CD4-positive, alpha-beta memory T cell (primary cell): ENCODE measurements around the gene PNLIP. TPM values are rescaled to one million over a fixed set of nuclear protein-coding genes. Genes with fewer than 3 reads are reported as not detected.

Source experiments
- CTCF ChIA-PET: fragments of 350-600 bp; sonication (Branson Sonifier 250); formaldehyde crosslinking; loops from one replicate; lab custom pipeline; 2021; ENCODE audit warnings: inconsistent platforms; ENCODE audit not compliant: partially characterized antibody; lab: Charles Lee
- POLR2A ChIA-PET: fragments of 350-600 bp; sonication (Branson Sonifier 250); formaldehyde crosslinking; loops from one replicate; lab custom pipeline; 2021; ENCODE audit not compliant: partially characterized antibody; lab: Charles Lee
- DNase-seq, 5 donors: peaks; one replicate each; pipeline versions ENCODE4 v3.0.0 to v3.0.0-alpha.2; 2020 to 2022; ENCODE audit warnings: mixed read lengths in 1 of 5
- H3K27ac ChIP-seq: one replicate; pipeline ENCODE4 v1.7.0; 2013; ENCODE audit warnings: low read depth, low read length
- H3K27me3 ChIP-seq: 2 replicates; pipeline ENCODE4 v1.7.0; 2013; ENCODE audit warnings: mild to moderate bottlenecking, low read length, moderate library complexity; ENCODE audit not compliant: insufficient read depth
- H3K36me3 ChIP-seq: 2 replicates; pipeline ENCODE4 v1.7.0; 2013; ENCODE audit warnings: mild to moderate bottlenecking, low read length, moderate library complexity; ENCODE audit not compliant: insufficient read depth
- H3K4me1 ChIP-seq: 2 replicates; pipeline ENCODE4 v1.7.0; 2013; ENCODE audit warnings: mild to moderate bottlenecking, low read length, moderate library complexity; ENCODE audit not compliant: insufficient read depth
- H3K4me3 ChIP-seq, 2 donors: one replicate each; pipeline ENCODE4 v1.7.0; 2013; ENCODE audit warnings: low read length in 2 of 2, mild to moderate bottlenecking in 1 of 2
- H3K9me3 ChIP-seq, 2 donors: one replicate each; pipeline ENCODE4 v1.7.0; 2013; ENCODE audit warnings: low read length in 2 of 2, control low read depth in 1 of 2; ENCODE audit not compliant: control insufficient read depth in 1 of 2
- H3K27ac Mint-ChIP-seq, 7 donors: one replicate each; pipeline ENCODE4 v1.8.0; 2020 to 2021; ENCODE audit warnings: mixed read lengths in 7 of 7, mild to moderate bottlenecking in 6 of 7, inconsistent platforms in 3 of 7, moderate library complexity in 3 of 7
- H3K27me3 Mint-ChIP-seq, 2 donors: one replicate each; pipeline ENCODE4 v1.8.0; 2020 to 2021; ENCODE audit warnings: mixed read lengths in 2 of 2
- H3K36me3 Mint-ChIP-seq, 2 donors: one replicate each; pipeline ENCODE4 v1.8.0; 2020 to 2021; ENCODE audit warnings: mixed read lengths in 2 of 2, inconsistent platforms in 1 of 2, mild to moderate bottlenecking in 1 of 2
- H3K4me1 Mint-ChIP-seq, 4 donors: one replicate each; pipeline ENCODE4 v1.8.0; 2020 to 2021; ENCODE audit warnings: mixed read lengths in 4 of 4, mild to moderate bottlenecking in 1 of 4
- H3K4me3 Mint-ChIP-seq, 8 donors: one replicate each; pipeline ENCODE4 v1.8.0; 2020 to 2021; ENCODE audit warnings: mixed read lengths in 8 of 8, mild to moderate bottlenecking in 7 of 8, moderate library complexity in 6 of 8, inconsistent platforms in 3 of 8
- H3K9me3 Mint-ChIP-seq, 8 donors: one replicate each; pipeline ENCODE4 v1.8.0; 2020 to 2021; ENCODE audit warnings: mixed read lengths in 8 of 8, mild to moderate bottlenecking in 5 of 8, inconsistent platforms in 3 of 8, moderate library complexity in 1 of 8
- intact Hi-C: fragments of 100-400 bp; cut with micrococcal nuclease; formaldehyde crosslinking; loops from one replicate; pipeline ENCODE4 v1.15.1; 2023
- polyA plus RNA-seq, 2 donors: library from polyadenylated mRNA; unstranded; fragments of 300-500 nt; fragmentation: Illumina TruSeq; gene quantifications; one replicate each; pipeline ENCODE4 v1.2.3, GENCODE V29; 2021
- total RNA-seq, 2 experiments: library from RNA; stranded (reverse); gene quantifications; one replicate each; pipeline ENCODE4 v1.2.3, GENCODE V29; 2021

PNLIP gene
- total and polyA plus RNA-seq, 4 experiments from 2014 or later = not detected

- H3K36me3 ChIP-seq = no peaks in the 10 kb centered on the region
- H3K9me3 ChIP-seq = no peaks in the 10 kb centered on the region
- Mint-ChIP-seq H3K27ac (no peak overlapping the region), H3K27me3 (peaks cover 0 to 2% of the 10 kb centered on the region in 2 donors), H3K4me3 (no peak overlapping the region), H3K36me3 (no peaks in the 10 kb centered on the region), H3K4me1 (no peaks in the 10 kb centered on the region), H3K9me3 (peaks cover 0 to 1% (median 0%) of the 10 kb centered on the region in 8 donors)
- ChIA-PET CTCF (no interaction called here), POLR2A (no interaction called here)
- H3K4me3 ChIP-seq = no peak overlapping the region
- H3K27me3 ChIP-seq = no peaks in the 10 kb centered on the region
- no peak for DNase-seq
- H3K27ac ChIP-seq = no peak overlapping the region
- H3K4me1 ChIP-seq = no peaks in the 10 kb centered on the region
- intact Hi-C loops = no loop called here
These were observed 2.6 kb downstream of the PNLIP start for GRCh38 chr10:116548301-116548700.

GRCh38 chr10:116553378-116553980, 7.7 kb downstream of the PNLIP start:
- ChIA-PET POLR2A (no interaction called here), CTCF (no interaction called here)
- Histone ChIP-seq H3K4me3 (no peak overlapping the region), H3K4me1 (no peaks in the 10 kb centered on the region), H3K36me3 (no peaks in the 10 kb centered on the region), H3K27me3 (no peaks in the 10 kb centered on the region), H3K27ac (no peak overlapping the region), H3K9me3 (no peaks in the 10 kb centered on the region)
- no peak for DNase-seq
- Mint-ChIP-seq H3K4me3 (no peak overlapping the region), H3K9me3 (no peaks in the 10 kb centered on the region), H3K27ac (no peak overlapping the region), H3K36me3 (no peaks in the 10 kb centered on the region), H3K27me3 (no peaks in the 10 kb centered on the region), H3K4me1 (no peaks in the 10 kb centered on the region)
- intact Hi-C loops = no loop called here

- no peak for DNase-seq
- Mint-ChIP-seq H3K27me3 (no peaks in the 10 kb centered on the region), H3K4me1 (no peaks in the 10 kb centered on the region), H3K27ac (no peak overlapping the region), H3K36me3 (no peaks in the 10 kb centered on the region), H3K9me3 (no peaks in the 10 kb centered on the region), H3K4me3 (no peak overlapping the region)
- ChIA-PET CTCF (no interaction called here), POLR2A (no interaction called here)
- Histone ChIP-seq H3K4me3 (no peak overlapping the region), H3K27me3 (no peaks in the 10 kb centered on the region), H3K9me3 (no peaks in the 10 kb centered on the region), H3K36me3 (no peaks in the 10 kb centered on the region), H3K4me1 (no peaks in the 10 kb centered on the region), H3K27ac (no peak overlapping the region)
- intact Hi-C loops = no loop called here
These were observed 8.9 kb downstream of the PNLIP start for GRCh38 chr10:116554628-116555027.

GRCh38 chr10:116555880-116556279, 10.1 kb downstream of the PNLIP start:
- intact Hi-C loops = no loop called here
- no peak overlapping the region for H3K27ac ChIP-seq
- no peak for DNase-seq
- no peaks in the 10 kb centered on the region for H3K4me1 ChIP-seq
- no peaks in the 10 kb centered on the region for H3K27me3 Mint-ChIP-seq
- no peaks in the 10 kb centered on the region for H3K27me3 ChIP-seq
- no peaks in the 10 kb centered on the region for H3K9me3 Mint-ChIP-seq
- no peaks in the 10 kb centered on the region for H3K36me3 ChIP-seq
- H3K4me1 Mint-ChIP-seq = no peaks in the 10 kb centered on the region
- ChIA-PET CTCF (no interaction called here), POLR2A (no interaction called here)
- no peak overlapping the region for H3K27ac Mint-ChIP-seq
- no peak overlapping the region for H3K4me3 Mint-ChIP-seq
- H3K9me3 ChIP-seq = no peaks in the 10 kb centered on the region
- H3K36me3 Mint-ChIP-seq = no peaks in the 10 kb centered on the region
- no peak overlapping the region for H3K4me3 ChIP-seq

GRCh38 chr10:116557305-116557880, 11.7 kb downstream of the PNLIP start:
- no peaks in the 10 kb centered on the region for H3K4me1 ChIP-seq
- no peaks in the 10 kb centered on the region for H3K27me3 Mint-ChIP-seq
- no peaks in the 10 kb centered on the region for H3K36me3 ChIP-seq
- H3K9me3 Mint-ChIP-seq = no peaks in the 10 kb centered on the region
- no peaks in the 10 kb centered on the region for H3K9me3 ChIP-seq
- DNase-seq = no peak
- intact Hi-C loops = no loop called here
- H3K4me1 Mint-ChIP-seq = no peaks in the 10 kb centered on the region
- POLR2A ChIA-PET = no interaction called here
- no peak overlapping the region for H3K4me3 Mint-ChIP-seq
- H3K27me3 ChIP-seq = no peaks in the 10 kb centered on the region
- H3K27ac Mint-ChIP-seq = no peak overlapping the region
- no peaks in the 10 kb centered on the region for H3K36me3 Mint-ChIP-seq
- no peak overlapping the region for H3K4me3 ChIP-seq
- no peak overlapping the region for H3K27ac ChIP-seq
- CTCF ChIA-PET = no interaction called here

- no peak overlapping the region for H3K27ac Mint-ChIP-seq
- Histone ChIP-seq H3K27ac (no peak overlapping the region), H3K27me3 (no peaks in the 10 kb centered on the region), H3K4me3 (no peak overlapping the region), H3K9me3 (no peaks in the 10 kb centered on the region), H3K4me1 (no peaks in the 10 kb centered on the region), H3K36me3 (no peaks in the 10 kb centered on the region)
- POLR2A ChIA-PET = no interaction called here
- CTCF ChIA-PET = interaction anchor here (0.8 kb wide), 1 partner anchor 14 kb away, joined by 3 read pairs; no protein-coding TSS in a partner anchor
- H3K27me3 Mint-ChIP-seq = peaks cover 0 to 3% of the 10 kb centered on the region in 2 donors
- no peak overlapping the region for H3K4me3 Mint-ChIP-seq
- H3K9me3 Mint-ChIP-seq = peaks cover 0 to 8% (median 0%) of the 10 kb centered on the region in 8 donors
- no peak for DNase-seq
- intact Hi-C loops = no loop called here
- no peaks in the 10 kb centered on the region for H3K4me1 Mint-ChIP-seq
- no peaks in the 10 kb centered on the region for H3K36me3 Mint-ChIP-seq
These were observed 19.8 kb downstream of the PNLIP start for GRCh38 chr10:116565534-116565933.

- Histone ChIP-seq H3K9me3 (no peaks in the 10 kb centered on the region), H3K4me1 (no peaks in the 10 kb centered on the region), H3K27ac (no peak overlapping the region), H3K27me3 (no peaks in the 10 kb centered on the region), H3K4me3 (no peak overlapping the region), H3K36me3 (no peaks in the 10 kb centered on the region)
- H3K27me3 Mint-ChIP-seq = peaks cover 0 to 3% of the 10 kb centered on the region in 2 donors
- no peak overlapping the region for H3K27ac Mint-ChIP-seq
- H3K36me3 Mint-ChIP-seq = no peaks in the 10 kb centered on the region
- H3K4me1 Mint-ChIP-seq = no peaks in the 10 kb centered on the region
- POLR2A ChIA-PET = no interaction called here
- CTCF ChIA-PET = no interaction called here
- peaks cover 0 to 8% (median 0%) of the 10 kb centered on the region in 8 donors for H3K9me3 Mint-ChIP-seq
- DNase-seq = no peak
- H3K4me3 Mint-ChIP-seq = no peak overlapping the region
- intact Hi-C loops = no loop called here
These were observed 21.2 kb downstream of the PNLIP start for GRCh38 chr10:116566932-116567331.
